HG02970 (cell line): ENCODE measurements around the gene GPD1L.
"Not testable (repeated sequence)": the region's sequence is repeated elsewhere in the genome, so short reads cannot be mapped to it uniquely, and the experiment has no call there.

Experiments
- ATAC-seq: cut with Tn5 transposase; IDR thresholded peaks from one replicate; pipeline ENCODE4 v1.9.1; 2021; ENCODE audit warnings: mild to moderate bottlenecking, moderate library complexity, moderate number of reproducible peaks; ENCODE audit not compliant: unreplicated experiment, low FRiP score

The GPD1L gene

DNA sequence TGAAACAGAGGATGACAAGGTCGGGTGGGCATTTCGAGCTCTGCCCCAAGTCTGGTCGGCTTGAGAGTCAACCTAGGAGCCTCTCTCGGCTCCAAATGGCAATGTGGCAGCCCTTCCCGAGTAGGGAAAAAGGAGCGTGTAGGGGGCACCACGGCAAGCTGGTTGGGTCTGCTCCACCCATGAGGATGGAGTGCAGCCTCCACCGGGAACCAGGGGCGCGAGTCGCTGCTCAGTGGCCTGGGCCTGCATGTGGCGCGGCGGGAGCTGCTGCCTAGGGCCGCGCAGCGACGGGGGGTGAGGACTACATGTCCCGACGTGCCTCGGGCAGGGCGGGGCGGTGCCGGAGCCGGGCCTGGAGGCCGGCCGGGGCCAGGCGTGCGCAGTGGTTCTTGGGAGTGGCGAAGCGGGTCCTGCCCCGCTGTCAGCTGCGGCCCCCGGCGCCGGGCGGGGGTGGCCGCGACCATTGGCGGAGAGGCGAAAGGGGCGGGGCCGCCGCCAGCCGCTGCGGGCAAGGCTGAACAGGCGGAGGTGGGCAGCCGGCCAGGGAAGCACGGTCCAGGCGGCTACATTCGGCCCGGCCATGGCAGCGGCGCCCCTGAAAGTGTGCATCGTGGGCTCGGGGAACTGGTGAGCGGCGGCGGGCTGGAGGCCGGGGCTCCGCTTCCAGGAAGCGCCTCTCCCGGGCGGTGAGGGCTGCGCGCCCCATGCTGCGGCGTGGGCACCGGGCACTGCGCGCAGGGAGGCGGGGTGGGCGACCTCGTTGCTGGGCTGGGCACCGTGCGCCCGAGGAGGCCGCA is at the start of gene GPD1L:
Gene GPD1L (plus strand): TSS at position 489 of the 797 bp plus-strand sequence. CDS start 92 bp downstream, at position 581.
- ATAC-seq: peak; percentile 100

DNA sequence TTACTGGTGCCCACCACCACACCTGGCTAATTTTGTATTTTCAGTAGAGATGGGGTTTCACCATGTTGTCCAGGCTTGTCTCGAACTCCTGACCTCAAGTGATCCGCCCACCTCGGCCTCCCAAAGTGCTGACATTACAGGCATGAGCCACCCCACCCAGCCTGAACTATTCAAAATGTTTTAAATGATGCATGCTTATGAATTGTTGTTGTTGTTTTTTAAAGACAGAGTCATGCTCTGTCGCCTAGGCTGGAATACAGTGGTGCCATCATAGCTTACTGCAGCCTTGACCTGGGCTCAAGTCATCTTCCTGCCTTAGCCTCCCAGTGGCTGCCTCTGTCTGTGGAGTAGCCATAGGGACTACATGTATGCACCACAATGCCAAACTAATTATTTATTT is 48.0 kb upstream of the GPD1L start:
- not testable (repeated sequence) for ATAC-seq

GRCh38 chr3:32062950-32063582 is 43.4 kb upstream of the GPD1L start:
- no peak for ATAC-seq

DNA sequence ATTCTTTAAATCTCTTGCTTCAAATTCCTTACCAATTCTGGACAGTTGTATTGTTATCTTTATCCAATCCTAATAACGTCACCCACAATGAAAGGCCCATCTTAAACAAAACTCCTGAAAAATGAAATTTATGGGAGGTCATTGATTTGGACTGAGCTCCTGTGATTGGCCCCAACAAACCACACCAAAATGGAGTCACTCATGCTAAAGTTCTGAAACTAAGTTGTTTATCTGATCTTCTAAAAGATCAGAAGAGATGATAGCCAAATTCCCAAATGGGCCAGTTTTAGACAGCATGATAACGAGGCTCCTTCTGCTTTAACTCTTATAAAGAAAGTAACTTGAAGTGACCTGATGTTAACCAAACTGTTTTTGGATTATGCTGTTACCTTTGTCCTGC is 39.7 kb upstream of the GPD1L start:
- no peak for ATAC-seq

DNA sequence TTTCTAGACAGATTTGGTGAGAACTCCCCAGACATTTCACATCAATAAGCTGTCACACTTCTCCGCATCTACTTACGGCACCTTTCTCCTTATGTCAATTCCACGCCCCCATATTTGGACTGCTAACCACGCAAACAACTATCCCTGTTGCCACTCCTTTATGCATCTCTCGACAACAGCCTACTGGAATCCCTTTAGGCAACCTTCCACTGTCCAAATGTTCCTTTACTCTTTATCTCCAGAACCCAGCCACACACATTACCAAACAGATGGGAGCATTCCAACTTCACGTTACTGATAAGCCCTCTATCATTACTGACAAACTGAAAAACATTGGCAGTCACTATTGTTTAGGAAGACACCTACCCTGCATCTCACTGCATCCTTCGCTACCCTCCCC is 32.2 kb upstream of the GPD1L start:
- not testable (repeated sequence) for ATAC-seq

DNA sequence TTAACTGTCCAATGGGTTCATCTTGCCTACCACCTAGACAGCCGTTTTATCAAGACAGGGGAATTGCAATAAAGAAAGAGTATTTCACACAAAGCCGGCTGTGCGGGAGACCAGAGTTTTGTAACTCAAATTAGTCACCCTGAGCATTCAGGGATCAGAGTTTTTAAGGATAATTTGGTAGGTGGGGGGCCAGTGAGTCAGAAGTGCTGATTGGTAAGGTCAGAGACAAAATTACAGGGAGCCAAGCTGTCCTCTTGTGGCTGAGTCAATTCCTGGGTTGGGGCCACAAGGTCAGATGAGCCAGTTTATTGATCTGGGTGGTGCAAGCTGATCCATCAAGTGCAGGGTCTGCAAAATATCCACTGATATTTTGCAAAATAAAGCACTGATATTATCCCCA is 29.9 kb upstream of the GPD1L start:
- ATAC-seq: no peak

GRCh38 chr3:32077260-32078084 is 28.9 kb upstream of the GPD1L start:
- ATAC-seq: no peak

DNA sequence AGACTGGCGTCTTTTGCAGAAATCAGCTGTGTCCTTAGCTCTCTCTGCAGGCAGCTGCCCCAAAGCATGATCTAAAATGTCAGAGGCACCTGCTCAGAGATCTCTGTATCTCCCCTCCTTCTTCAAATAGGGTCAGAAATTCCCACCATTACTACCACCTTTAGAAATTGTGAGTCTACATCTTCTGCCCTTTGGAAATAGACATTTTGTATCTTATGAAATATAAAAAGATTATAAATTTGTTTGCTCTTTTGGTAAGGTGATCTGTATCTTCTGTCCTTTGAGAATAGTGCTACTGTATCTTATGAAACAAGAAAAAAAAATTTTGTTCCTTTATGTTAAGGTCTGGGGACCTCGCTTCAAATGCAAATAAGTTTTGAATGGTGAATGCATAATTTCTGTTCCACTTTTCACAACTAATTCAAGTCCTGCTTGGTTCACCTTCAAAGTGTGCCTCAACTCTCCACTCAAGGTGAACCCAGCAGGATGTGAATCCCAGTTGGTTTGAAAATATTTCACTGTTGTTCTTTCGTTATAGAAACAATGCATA is 28.3 kb upstream of the GPD1L start:
- ATAC-seq: no peak

GRCh38 chr3:32078864-32079263 is 27.6 kb upstream of the GPD1L start:
- ATAC-seq: no peak

DNA sequence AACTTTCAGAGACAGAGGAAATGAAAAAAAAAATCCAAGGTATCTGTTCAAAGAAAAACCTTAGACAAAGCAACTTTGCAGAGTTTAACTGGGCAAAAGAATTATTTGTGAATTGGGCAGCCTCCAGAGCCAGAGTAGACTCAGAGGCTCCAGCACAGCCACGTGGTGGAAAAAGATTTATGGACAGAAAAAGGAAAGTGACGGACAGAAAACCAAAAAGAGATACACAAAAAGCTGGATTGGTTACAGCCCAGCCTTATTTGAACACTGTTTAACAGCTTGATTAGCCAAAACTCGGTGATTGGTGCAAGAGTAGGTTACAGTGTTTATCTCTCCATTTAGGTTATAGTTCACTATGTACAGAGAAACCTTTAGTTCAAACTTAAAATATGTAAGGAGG is 23.7 kb upstream of the GPD1L start:
- no peak for ATAC-seq

- ATAC-seq: no peak
Observed at GRCh38 chr3:32083702-32084270, 22.6 kb upstream of the GPD1L start.

DNA sequence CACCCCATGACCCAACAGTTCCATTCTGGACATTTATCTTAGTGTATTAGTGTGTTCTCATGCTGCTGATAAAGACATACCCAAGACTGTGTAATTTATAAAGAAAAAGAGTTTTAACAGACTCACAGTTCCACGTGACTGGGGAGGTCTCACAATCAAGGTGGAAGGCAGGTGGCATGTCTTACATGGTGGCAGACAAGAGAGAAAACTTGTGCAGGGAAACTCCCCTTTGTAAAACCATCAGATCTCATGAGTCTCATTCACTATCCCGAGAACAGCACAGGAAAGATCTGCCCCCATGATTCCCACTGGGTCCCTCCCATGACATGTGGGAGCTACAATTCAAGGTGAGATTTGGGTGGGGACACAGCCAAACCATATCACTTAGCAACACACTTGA is 21.6 kb upstream of the GPD1L start:
- ATAC-seq: no peak

DNA sequence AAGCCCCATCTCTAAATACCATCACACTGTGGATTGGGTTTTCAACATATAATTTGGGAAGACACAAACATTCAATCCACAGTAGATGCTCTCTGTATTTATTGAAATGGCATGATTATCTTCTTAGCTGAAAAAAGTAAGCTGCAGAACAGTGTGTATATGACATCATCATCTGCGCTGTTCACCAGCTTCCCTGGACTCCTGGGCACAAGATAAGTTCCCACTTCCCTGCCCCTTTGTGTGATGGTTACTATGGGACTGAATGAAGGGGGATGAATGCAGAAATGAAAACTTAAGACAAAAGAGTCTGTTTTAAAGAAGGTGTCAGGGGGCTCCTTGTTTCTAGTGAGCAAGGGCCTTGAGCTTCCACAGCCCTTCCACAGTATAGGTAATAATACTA is 20.0 kb upstream of the GPD1L start:
- no peak for ATAC-seq

DNA sequence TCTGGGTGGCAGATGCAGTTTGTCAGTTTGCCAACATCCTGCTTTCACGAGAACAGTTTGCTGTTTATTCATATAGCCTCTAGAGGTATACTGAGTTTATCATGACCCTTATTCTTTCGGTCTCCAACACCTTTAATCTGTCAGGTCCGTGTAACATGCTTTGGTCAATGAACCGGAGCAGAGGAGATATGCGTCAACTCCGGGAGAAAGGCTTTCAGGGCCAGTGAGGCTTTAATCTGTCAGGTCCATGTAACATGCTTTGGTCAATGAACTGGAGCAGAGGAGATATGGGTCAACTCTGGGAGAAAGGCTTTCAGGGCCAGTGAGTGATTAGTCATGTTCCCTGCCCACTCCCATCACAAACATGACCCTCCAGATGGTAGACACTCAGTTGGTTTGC is 16.9 kb upstream of the GPD1L start:
- no peak for ATAC-seq

DNA sequence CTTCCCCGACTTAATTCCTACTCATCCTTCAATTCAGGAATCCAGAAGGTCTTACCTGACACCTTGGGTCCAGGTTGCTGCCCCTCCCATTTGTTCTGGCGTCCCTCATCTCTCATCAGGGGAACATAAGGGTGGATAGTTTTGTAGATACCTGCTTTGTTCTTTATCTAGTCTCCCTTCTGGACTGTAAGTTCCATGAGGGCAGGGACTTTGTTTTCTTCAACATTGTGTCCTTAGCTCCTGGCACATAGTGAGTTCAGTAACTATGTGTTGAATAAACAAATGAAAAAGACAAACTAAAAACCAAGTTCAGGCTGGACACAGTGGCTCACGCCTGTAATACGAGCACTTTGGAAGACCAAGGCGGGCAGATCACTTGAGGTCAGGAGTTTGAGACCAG is 13.2 kb upstream of the GPD1L start:
- ATAC-seq: no peak

DNA sequence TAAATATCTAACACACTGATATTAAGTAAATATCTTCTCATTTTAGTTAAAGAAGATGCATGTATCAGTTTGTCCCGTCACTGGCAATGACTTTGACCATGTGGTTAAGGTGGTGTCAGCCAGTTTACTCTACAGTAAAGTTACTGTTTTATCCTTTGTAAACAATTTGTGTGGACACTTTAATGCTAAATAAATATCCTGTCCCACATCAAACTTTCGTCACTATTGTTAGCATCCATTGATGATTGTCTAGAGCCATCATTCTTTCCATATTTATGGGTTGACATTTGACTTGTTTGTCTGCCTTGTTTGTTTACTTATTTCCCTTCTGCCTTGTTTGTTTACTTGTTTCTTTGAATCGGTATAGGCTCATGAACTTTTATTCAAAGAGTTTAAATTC is 11.0 kb upstream of the GPD1L start:
- no peak for ATAC-seq

- ATAC-seq: no peak
Observed at GRCh38 chr3:32097768-32098167, 8.7 kb upstream of the GPD1L start.

DNA sequence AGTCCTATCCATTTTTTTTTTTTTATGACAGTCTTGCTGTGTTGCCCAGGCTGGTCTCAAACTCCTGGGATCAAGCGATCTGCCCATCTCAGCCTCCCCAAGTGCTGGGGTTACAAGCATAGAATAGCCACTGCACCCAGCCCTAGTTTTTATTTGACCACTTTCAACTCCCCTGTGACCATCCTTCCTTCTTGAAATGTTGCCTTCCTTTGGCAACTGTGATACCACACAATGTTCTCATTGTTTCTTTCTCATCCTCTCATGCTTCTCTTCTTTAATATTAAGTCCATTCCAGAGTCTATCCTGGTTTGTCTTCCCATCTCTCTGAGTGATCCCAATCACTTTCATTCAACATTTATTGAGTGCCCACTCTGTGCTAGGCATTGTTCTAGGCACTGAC is 7.9 kb upstream of the GPD1L start:
- ATAC-seq: no peak

- ATAC-seq: no peak
Observed at GRCh38 chr3:32100465-32100864, 6.0 kb upstream of the GPD1L start.

- ATAC-seq: no peak
Observed at GRCh38 chr3:32102289-32102688, 4.1 kb upstream of the GPD1L start.

GRCh38 chr3:32104492-32104891 is 1.9 kb upstream of the GPD1L start:
- ATAC-seq: no peak
